Measurements from ENCODE around the gene FAM118A.
"Not testable (repeated sequence)": the region's sequence is repeated elsewhere in the genome, so short reads cannot be mapped to it uniquely, and the experiment has no call there.

Gene FAM118A

DNA sequence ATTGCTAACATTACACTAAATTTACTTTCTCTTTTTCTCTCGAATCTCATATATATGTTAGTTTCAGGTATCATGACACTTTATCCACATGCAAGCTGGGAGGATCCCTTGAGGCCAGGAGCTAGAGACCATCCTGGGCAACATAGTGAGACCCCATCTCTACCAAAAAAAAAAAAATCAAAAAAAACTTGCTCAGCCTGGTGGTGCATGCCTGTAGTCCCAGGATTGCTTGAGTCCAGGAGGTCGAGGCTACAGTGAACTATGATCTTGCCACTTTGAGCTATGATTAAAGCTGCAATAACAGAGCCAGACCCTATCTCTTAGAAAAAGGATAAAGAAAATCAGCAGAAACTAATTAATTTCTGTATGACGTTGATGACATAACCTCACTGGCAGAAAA, 28.7 kb upstream of the FAM118A start:
- DNase-seq (ENCODE audit: low read depth in 2 of 2), result no peak

DNA sequence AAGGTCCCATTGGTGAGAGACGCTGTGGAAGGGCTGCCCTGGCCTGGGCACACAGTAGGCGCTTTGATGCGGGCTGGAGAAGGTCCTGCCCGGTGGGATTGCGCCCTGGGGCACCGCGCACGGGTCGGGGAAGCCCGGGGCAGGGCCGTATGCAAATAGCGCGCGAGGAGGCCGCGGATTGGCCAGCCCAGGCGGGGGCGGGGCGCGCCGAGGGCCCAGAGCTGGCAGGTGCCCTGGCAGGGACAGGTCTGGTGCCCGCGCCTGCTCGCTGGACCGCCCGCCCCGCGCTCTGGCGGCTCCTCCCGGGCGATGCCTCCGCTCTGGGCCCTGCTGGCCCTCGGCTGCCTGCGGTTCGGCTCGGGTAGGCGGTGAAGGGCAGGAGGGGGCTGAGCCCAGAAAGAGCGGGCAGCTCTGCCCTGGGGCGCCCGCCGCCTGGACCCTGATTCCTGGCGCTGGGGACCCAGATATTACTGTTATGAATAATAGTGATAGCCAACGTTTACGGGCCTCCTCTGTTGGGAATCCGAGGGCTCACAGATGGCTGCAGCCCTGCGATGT, 24.9 kb upstream of the FAM118A start, which contains the start of gene UPK3A:
UPK3A (plus strand) TSS at position 245 of the 558 bp plus-strand sequence; CDS start at position 310, 65 bp downstream.
- peak; percentile 41 to 55 for DNase-seq (ENCODE audit: low read depth in 2 of 2)

DNA sequence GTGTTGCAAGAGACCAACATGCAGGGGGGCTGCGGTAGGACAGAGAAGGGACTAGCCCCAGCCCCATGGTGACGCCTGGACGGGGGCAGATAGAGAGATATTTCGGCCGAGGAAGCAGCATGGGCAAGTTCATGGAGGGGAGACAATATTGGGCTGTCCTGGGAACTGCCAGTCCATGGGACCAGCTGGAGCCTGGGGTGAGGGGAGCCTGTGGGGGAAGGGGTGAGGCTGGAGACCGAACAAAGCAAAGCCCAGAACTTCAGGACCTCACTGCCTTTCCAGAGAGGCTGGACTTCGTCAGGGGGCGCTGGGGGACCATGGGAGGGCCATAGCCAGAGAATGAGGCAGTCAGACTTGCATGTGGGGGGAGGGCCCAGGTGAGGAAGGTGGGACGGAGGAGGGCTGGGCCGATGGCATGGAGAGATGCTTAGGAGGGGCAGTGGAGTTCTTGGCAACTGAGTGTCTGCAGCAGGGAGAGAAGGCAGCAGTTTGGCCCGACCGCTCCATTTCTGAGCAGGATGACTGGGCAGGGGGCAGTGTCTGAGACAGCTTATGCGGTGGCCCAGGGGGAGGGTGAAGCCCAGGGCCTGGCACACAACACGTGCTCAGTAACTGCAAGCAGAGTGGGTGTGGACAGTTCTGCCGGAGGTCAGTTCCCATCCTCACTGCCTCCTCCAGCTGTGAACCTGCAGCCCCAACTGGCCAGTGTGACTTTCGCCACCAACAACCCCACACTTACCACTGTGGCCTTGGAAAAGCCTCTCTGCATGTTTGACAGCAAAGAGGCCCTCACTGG, 24.3 kb upstream of the FAM118A start:
- DNase-seq (ENCODE audit: low read depth in 2 of 2), result no peak

DNA sequence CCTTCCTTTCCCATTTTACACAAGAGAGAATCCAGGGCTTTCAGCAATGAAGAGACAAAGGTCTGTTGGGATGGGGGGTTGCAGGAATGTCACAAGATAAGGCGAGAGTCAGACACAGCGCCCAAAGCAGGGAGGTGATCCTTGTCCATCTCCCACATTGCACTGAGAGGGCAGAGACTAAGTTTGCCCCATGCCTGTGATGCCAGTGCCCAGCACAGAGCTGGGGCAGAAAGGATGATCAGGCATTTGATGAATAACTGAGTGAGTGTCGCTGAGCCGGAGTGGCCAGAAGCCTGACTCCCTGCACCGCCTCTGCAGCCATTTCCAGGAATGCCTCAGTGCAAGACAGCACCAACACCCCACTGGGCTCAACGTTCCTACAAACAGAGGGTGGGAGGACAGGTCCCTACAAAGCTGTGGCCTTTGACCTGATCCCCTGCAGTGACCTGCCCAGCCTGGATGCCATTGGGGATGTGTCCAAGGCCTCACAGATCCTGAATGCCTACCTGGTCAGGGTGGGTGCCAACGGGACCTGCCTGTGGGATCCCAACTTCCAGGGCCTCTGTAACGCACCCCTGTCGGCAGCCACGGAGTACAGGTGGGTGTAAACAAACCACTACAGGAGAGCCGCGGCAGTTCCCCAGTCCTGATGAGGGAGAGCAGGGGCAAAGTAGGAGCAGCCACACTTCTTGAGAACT, 22.7 kb upstream of the FAM118A start:
- no peak for DNase-seq (ENCODE audit: low read depth in 2 of 2)

GRCh38 chr22:45290410-45290936, 19.3 kb upstream of the FAM118A start:
- DNase-seq (ENCODE audit: low read depth in 2 of 2), result no peak

DNA sequence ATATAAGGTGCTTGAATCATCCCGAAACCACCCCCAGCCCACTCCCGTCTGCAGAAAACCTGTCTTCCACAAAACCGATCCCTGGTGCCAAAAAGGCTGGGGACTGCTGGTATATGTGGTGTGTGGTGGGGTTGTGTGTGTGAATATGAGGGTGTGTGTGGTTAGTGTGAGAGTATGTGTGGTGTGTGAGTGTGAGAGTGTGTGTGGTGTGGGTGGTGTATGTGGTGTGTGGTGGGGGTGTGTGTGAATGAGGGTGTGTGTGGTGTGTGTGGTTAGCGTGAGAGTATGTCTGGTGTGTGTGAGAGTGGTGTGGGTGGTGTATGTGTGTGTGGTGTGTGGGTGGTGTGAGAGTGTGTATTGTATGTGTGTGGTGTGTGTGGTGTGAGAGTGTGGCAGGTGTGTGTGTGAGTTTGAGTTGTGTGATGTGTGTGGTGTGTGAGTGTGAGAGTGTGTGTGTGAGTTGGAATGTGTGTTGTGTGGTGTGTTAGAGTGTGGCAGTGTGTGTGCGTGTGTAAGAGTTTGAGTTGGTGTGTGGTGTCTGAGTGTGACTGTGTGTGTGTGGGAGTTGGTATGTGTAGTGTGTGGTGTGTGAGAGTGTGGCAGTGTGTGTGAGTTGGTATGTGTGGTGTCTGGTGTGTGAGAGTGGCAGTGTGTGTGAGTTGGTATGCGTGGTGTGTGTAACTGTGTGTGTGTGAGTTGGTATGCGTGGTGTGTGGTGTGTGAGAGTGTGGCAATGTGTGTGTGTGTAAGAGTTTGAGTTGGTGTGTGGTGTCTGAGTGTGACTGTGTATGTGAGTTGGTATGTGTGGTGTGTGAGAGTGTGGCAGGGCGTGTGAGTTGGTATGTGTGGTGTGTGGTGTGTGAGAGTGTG, 18.4 kb upstream of the FAM118A start:
- DNase-seq (ENCODE audit: low read depth in 2 of 2), result no peak

DNA sequence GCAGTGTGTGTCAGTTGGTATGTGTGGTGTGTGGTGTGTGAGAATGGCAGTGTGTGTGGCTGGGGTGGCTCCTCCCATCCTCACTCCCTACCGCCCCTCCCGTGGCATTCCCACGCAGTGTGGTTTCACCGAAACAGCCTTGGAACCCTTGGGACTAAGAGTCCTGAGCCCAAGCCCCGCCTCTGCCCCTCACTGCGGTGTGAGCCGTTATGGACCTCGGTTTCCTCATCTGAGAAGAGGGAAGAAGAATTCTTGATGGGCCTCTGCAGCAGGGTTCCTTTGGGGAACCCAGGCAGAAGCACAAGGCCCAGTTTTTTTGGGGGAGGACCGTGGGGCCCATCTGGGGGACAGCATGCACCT, 17.8 kb upstream of the FAM118A start:
- DNase-seq (ENCODE audit: low read depth in 2 of 2), result no peak

- DNase-seq (ENCODE audit: low read depth in 2 of 2), result no peak
These were observed 16.8 kb upstream of the FAM118A start for GRCh38 chr22:45292731-45293442.

DNA sequence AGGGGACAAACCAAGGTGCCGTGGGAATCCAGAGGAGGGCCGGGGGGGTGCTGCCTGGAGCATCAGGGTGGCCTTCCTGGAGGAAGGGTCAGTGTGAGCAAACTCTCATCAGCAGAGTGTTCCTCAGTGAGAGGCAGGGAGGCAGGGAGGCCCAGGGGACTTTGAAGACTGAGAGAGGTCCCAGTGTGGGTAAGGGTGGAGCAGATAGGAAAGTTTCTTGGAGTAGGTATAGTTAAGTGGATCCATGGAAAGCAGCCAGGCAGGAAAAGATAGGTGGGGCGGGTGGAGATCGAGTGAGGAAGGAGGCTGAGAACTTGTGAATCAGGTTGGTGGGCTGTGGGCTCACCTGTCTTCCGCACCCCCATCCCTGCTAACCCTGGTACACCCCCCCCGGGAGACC, 15.7 kb upstream of the FAM118A start:
- no peak for DNase-seq (ENCODE audit: low read depth in 2 of 2)

DNA sequence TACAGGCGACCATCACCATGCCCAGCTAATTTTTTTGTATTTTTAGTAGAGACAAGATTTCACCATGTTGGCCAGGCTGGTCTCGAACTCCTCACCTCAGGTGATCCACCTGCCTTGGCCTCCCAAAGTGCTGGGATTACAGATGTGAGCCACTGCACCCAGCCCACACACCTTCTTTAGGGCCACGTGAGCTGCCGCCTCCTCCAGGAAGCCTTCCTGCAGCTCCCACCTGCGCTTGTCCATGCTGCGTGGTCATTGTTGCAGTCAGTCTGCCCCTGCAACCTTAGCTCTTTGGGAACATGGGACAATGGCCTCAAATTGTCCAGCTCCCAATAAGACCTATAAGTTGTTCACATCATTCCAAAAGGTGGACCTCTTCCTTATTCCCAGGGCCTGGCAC, 14.7 kb upstream of the FAM118A start:
- DNase-seq (ENCODE audit: low read depth in 2 of 2), result not testable (repeated sequence)

- DNase-seq (ENCODE audit: low read depth in 2 of 2), result no peak
These were observed 14.2 kb upstream of the FAM118A start for GRCh38 chr22:45295492-45295891.

DNA sequence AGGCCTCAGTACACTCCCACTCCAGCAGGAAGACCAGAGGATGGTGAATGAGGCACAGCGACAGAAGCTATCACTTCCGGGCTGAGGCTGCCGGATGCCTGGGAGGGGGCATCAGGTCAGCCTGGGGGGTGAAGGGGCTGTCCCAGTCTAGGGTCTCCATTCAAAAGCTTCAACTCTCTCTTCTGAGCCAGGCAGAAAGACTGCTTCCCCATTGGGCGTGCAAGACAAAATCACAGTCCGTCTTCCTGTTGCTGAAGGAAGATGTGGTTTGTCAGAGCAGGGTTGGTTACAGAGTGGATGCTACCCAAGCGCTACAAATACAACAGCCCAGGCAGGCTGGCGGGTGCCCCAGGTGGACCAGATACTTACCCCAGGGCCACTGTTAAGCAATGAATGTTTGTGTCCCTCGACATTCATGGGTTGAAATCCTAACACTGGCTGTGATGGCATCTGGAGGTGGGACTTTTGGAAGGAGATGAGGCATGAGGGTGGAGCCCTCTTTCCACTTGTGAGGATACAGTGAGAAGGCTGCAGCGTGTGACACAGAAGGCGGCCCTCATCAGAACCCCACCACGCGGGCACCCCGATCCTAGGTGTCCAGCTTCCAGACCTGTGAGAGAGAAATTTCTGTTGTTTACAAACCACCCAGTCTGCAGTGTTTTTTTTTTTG, 13.0 kb upstream of the FAM118A start:
- no peak for DNase-seq (ENCODE audit: low read depth in 2 of 2)

- DNase-seq (ENCODE audit: low read depth in 2 of 2), result no peak
These were observed 10.7 kb upstream of the FAM118A start for GRCh38 chr22:45298934-45299505.

GRCh38 chr22:45302751-45303150, 7.0 kb upstream of the FAM118A start:
- DNase-seq (ENCODE audit: low read depth in 2 of 2), result no peak

DNA sequence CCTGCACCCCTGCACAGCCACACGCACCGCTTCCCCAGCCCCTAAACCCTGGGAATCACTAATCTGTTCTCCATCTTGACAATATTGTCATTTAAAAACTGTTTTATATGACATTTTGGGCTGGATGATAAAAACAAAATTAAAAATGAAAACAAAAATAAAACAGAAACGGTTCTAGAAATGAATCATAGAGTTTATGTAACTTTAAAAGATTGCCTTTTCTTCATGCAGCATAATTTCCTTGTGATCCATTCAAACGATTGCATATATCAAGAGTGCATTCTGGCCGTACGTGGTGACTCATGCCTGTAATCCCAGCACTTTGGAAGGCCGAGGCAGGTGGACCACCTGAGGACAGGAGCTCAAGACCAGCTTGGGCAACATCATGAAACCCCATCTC, 6.6 kb upstream of the FAM118A start:
- no peak for DNase-seq (ENCODE audit: low read depth in 2 of 2)

DNA sequence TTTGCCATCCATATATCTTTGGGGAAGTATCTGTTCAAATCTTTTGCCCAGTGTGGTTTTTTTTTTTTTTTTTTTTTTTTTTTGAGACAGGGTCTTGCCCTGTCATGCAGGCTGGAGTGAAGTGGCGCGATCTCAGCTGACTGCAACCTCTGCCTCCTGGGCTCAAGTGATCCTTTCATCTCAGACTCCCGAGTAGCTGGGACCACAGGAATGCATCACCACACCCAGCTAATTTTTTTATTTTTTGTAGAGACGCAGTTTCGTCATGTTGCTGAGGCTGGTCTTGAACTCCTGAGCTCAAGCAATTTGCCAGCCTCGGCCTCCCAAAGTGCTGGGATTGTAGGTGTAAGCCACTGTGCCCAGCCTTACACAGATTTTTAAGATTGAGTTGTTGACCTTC, 4.8 kb upstream of the FAM118A start:
- DNase-seq (ENCODE audit: low read depth in 2 of 2), result no peak

GRCh38 chr22:45305456-45306075, 4.2 kb upstream of the FAM118A start:
- no peak for DNase-seq (ENCODE audit: low read depth in 2 of 2)

DNA sequence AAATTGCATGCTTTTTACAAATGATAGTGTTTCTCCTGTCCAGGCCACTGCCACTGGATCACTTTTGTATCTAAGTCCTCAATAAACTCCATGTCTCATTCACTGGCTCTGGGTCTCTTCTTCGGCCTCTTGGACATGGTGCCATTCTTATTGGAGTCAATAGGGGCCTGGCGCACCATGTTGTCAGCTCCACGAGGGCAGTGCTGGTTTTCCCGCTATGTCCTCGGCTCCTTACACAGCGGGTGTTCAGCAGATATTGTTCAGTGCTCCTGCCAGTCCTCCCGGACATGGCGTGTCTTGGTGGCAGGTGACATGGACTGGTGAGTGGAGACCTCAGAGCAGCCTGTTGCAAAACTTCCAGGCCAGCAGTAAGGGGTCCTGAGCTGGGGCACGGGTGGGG, 3.6 kb upstream of the FAM118A start:
- DNase-seq (ENCODE audit: low read depth in 2 of 2), result no peak

DNA sequence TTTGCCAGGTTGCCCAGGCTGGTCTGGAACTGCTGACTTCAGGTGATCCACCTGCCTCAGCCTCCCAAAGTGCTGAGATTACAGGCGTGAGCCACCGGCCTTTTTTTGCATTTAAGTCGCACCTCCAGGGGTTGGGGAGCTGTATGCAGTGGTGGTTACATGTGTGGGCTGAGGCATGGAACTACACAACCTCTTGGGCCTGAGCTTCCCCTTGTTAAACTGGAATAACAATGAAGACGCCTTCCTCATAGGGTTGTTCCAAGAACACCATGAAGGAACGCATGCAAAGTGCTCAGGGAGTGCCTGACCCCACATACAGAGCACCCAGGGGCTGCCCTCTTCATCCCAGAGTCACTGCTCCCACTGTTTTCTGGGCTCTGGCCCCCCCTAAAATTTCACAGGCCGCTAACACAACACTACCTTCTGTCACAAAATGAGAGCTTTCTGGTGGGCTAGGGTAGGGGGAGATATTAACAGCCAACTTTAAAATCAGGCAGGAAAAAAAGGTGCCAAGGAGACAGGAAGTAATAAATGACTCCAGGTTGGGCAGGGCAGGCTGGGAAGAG, 1.3 kb upstream of the FAM118A start:
- DNase-seq (ENCODE audit: low read depth in 2 of 2), result no peak
